ENCODE data around the gene FLNA.

- no peak for TF ChIP-seq SUZ12 (IDR thresholded peaks at IDR 0.05; ENCODE audit: extremely low read depth, insufficient read depth, insufficient read length)
- TF ChIP-seq ZNF274 (IDR thresholded peaks at IDR 0.05; ENCODE audit: low read depth, low read length): no peak
Measured at GRCh38 chrX:154380787-154381186, 6.4 kb upstream of the FLNA start.
